SK-N-SH (cell line): Measurements from ENCODE around the gene TEAD1. TPM values are rescaled to one million over a fixed set of nuclear protein-coding genes. Genes with fewer than 3 reads are reported as not detected.

ENCODE experiments used
- CTCF ChIA-PET: fragments of 300-600, 350-600 bp; formaldehyde crosslinking; extraction: SDS; loops from one replicate; lab custom pipeline; 2021; lab: Yijun Ruan, JAX
- POLR2A ChIA-PET: fragments of 350-600 bp; sonication (Branson Sonifier 250); formaldehyde crosslinking; extraction: SDS; loops from one replicate; lab custom pipeline; 2020; ENCODE audit warnings: antibody characterized with exemption, inconsistent platforms; lab: Yijun Ruan, JAX
- DNase-seq: peaks from one replicate; pipeline ENCODE4 v3.0.0; 2012
- H2AFZ ChIP-seq: fragments of 200-600 bp; sonication (generic); 2 replicates; pipeline ENCODE4 v1.8.1; 2016; ENCODE audit warnings: antibody characterized with exemption, mild to moderate bottlenecking, low read depth
- H3F3A ChIP-seq: fragments of 200-600 bp; sonication (generic); replicated peaks from 2 replicates; pipeline ENCODE3; 2016; ENCODE audit warnings: antibody characterized with exemption, mild to moderate bottlenecking; ENCODE audit not compliant: insufficient read depth
- H3K27ac ChIP-seq, 2 experiments: fragments of 200-500 bp in 1 of 2; fragments of 200-600 bp in 1 of 2; sonication (Bioruptor generic) in 1 of 2; sonication (generic), shearing (Covaris generic) in 1 of 2; 2 replicates each; pipeline versions ENCODE4 v1.5.1 to v1.6.1; 2014 to 2016; ENCODE audit warnings: low read depth in 2 of 2, inconsistent platforms in 1 of 2, low read length in 1 of 2, mild to moderate bottlenecking in 1 of 2, mixed read lengths in 1 of 2
- H3K27me3 ChIP-seq: fragments of 200-600 bp; sonication (generic), shearing (Covaris generic); 2 replicates; pipeline ENCODE4 v1.6.1; 2016; ENCODE audit warnings: mixed run types; ENCODE audit not compliant: insufficient read depth
- H3K36me3 ChIP-seq, 2 experiments: fragments of 200-500 bp in 1 of 2; fragments of 200-600 bp in 1 of 2; sonication (Bioruptor generic) in 1 of 2; sonication (generic) in 1 of 2; replicated peaks in 1 of 2; 2 replicates each; pipeline versions ENCODE3 to v1.5.1; 2014 to 2016; ENCODE audit warnings: low read length in 1 of 2, mild to moderate bottlenecking in 1 of 2; ENCODE audit not compliant: insufficient read depth in 2 of 2, control insufficient read depth in 1 of 2
- H3K4me1 ChIP-seq, 2 experiments: fragments of 200-500 bp in 1 of 2; fragments of 200-600 bp in 1 of 2; sonication (Bioruptor generic) in 1 of 2; sonication (generic), shearing (Covaris generic) in 1 of 2; 2 replicates each; pipeline versions ENCODE4 v1.5.1 to v1.6.1; 2014 to 2016; ENCODE audit warnings: low read depth in 1 of 2, low read length in 1 of 2, mixed run types in 1 of 2; ENCODE audit not compliant: insufficient read depth in 2 of 2, control insufficient read depth in 1 of 2
- H3K4me2 ChIP-seq: fragments of 200-600 bp; sonication (generic), shearing (Covaris generic); 2 replicates; pipeline ENCODE4 v1.6.1; 2017; ENCODE audit warnings: mixed run types
- H3K4me3 ChIP-seq, 2 experiments: fragments of 200-500 bp in 1 of 2; fragments of 200-600 bp in 1 of 2; sonication (Bioruptor generic) in 1 of 2; sonication (generic), shearing (Covaris generic) in 1 of 2; 2 replicates each; pipeline versions ENCODE4 v1.5.1 to v1.8.1; 2014 to 2016; ENCODE audit warnings: low read depth in 2 of 2, inconsistent platforms in 1 of 2, low read length in 1 of 2, mild to moderate bottlenecking in 1 of 2, mixed read lengths in 1 of 2, moderate library complexity in 1 of 2
- H3K79me2 ChIP-seq: fragments of 200-600 bp; sonication (generic); 2 replicates; pipeline ENCODE4 v1.8.1; 2017; ENCODE audit warnings: mild to moderate bottlenecking; ENCODE audit not compliant: insufficient read depth
- H3K9ac ChIP-seq: fragments of 200-600 bp; sonication (generic); 2 replicates; pipeline ENCODE4 v1.6.1; 2017; ENCODE audit warnings: mixed run types
- H3K9me2 ChIP-seq: fragments of 200-600 bp; sonication (generic); 2 replicates; pipeline ENCODE4 v1.6.1; 2017; ENCODE audit warnings: mixed run types
- H3K9me3 ChIP-seq: fragments of 200-600 bp; sonication (generic); 2 replicates; pipeline ENCODE4 v1.6.1; 2017; ENCODE audit warnings: mixed run types, mild to moderate bottlenecking, moderate library complexity
- H4K20me1 ChIP-seq: fragments of 200-600 bp; sonication (generic); 2 replicates; pipeline ENCODE4 v1.6.1; 2017; ENCODE audit warnings: mild to moderate bottlenecking, mixed run types; ENCODE audit not compliant: insufficient read depth
- CHD2 ChIP-seq: fragments of 150-350 bp; IDR thresholded peaks from 2 replicates; pipeline ENCODE4 v1.6.1; 2018; ENCODE audit warnings: low read length; ENCODE audit not compliant: partially characterized antibody
- ELF1 ChIP-seq: IDR thresholded peaks from 2 replicates; pipeline ENCODE4 v1.4.0; 2012
- EP300 ChIP-seq, 2 experiments: IDR thresholded peaks; 2 replicates each; pipeline versions ENCODE4 v1.4.0 to v1.6.1; 2012; ENCODE audit warnings: borderline replicate concordance in 1 of 2, low read depth in 1 of 2, low read length in 1 of 2
- EZH2phosphoT487 ChIP-seq: fragments of 200-600 bp; sonication (generic); IDR thresholded peaks from 2 replicates; pipeline ENCODE4 v1.6.1; 2017; ENCODE audit warnings: low read depth, mixed run types, mild to moderate bottlenecking, antibody characterized with exemption, moderate library complexity, borderline replicate concordance
- FOSL2 ChIP-seq: IDR thresholded peaks from 2 replicates; pipeline ENCODE4 v1.4.0; 2012; ENCODE audit warnings: low read depth, mild to moderate bottlenecking, moderate library complexity, borderline replicate concordance
- GABPA ChIP-seq: IDR thresholded peaks from 2 replicates; pipeline ENCODE4 v1.4.0; 2012; ENCODE audit warnings: low read depth, mild to moderate bottlenecking
- GATA2 ChIP-seq: sonication (generic); formaldehyde crosslinking; IDR thresholded peaks from 2 replicates; pipeline ENCODE4 v1.5.0; 2020; ENCODE audit warnings: mild to moderate bottlenecking, missing genetic modification reagents
- MAX ChIP-seq: IDR thresholded peaks from 2 replicates; pipeline ENCODE4 v1.4.0; 2012; ENCODE audit warnings: low read depth
- MXI1 ChIP-seq: IDR thresholded peaks from 2 replicates; pipeline ENCODE4 v1.6.1; 2012; ENCODE audit warnings: mild to moderate bottlenecking, low read depth, low read length, improper control_type of control experiment
- NFIC ChIP-seq: IDR thresholded peaks from 2 replicates; pipeline ENCODE4 v1.4.0; 2012; ENCODE audit warnings: borderline replicate concordance
- POLR2AphosphoS5 ChIP-seq: IDR thresholded peaks from 2 replicates; pipeline ENCODE4 v1.6.1; 2012; ENCODE audit warnings: low read depth, low read length
- RAD21 ChIP-seq: IDR thresholded peaks from 2 replicates; pipeline ENCODE4 v1.6.1; 2012; ENCODE audit warnings: mild to moderate bottlenecking, low read length
- REST ChIP-seq: IDR thresholded peaks from 2 replicates; pipeline ENCODE4 v1.6.1; 2012; ENCODE audit warnings: mild to moderate bottlenecking, low read depth, low read length, moderate library complexity
- RFX5 ChIP-seq: IDR thresholded peaks from 2 replicates; pipeline ENCODE4 v1.6.1; 2012; ENCODE audit warnings: mild to moderate bottlenecking, improper control_type of control experiment, low read length
- RXRA ChIP-seq: IDR thresholded peaks from 2 replicates; pipeline ENCODE4 v1.4.0; 2012; ENCODE audit warnings: low read depth, mild to moderate bottlenecking, borderline replicate concordance
- SIN3A ChIP-seq: IDR thresholded peaks from 2 replicates; pipeline ENCODE4 v1.6.1; 2012; ENCODE audit warnings: low read depth, mild to moderate bottlenecking, low read length, moderate library complexity, borderline replicate concordance
- SMC3 ChIP-seq: IDR thresholded peaks from 2 replicates; pipeline ENCODE4 v1.6.1; 2012; ENCODE audit warnings: low read depth, low read length, improper control_type of control experiment
- TAF1 ChIP-seq: IDR thresholded peaks from 2 replicates; pipeline ENCODE4 v1.6.1; 2012; ENCODE audit warnings: low read depth, mild to moderate bottlenecking, low read length, moderate library complexity, borderline replicate concordance
- TCF12 ChIP-seq: IDR thresholded peaks from 2 replicates; pipeline ENCODE4 v1.4.0; 2012
- TEAD4 ChIP-seq: IDR thresholded peaks from 2 replicates; pipeline ENCODE4 v1.4.0; 2012; ENCODE audit warnings: mild to moderate bottlenecking, borderline replicate concordance; ENCODE audit not compliant: insufficient read depth
- ZBTB33 ChIP-seq: IDR thresholded peaks from 2 replicates; pipeline ENCODE4 v1.4.0; 2012; ENCODE audit warnings: low read depth, borderline replicate concordance
- WGBS: methylation state at CpG from one replicate; pipeline ENCODE4 v1.1.6; 2017; ENCODE audit warnings: low lambda C conversion rate; 5-methylcytosine and 5-hydroxymethylcytosine counted together
- polyA plus RNA-seq, 3 experiments: library from polyadenylated mRNA; depleted of rRNA; stranded (reverse); fragments of >200 nt; gene quantifications; 2 replicates each; pipeline ENCODE4 v1.2.3, GENCODE V29; 2012
- TF ChIP-seq, protein P1 (sequence below): IDR thresholded peaks from 2 replicates; pipeline ENCODE4 v1.4.0; 2012; ENCODE audit warnings: low read depth, borderline replicate concordance
- TF ChIP-seq, protein P2 (sequence below): IDR thresholded peaks from 2 replicates; pipeline ENCODE4; 2012
- TF ChIP-seq, protein P3 (sequence below): fragments of 200-600 bp; sonication (generic); IDR thresholded peaks from 2 replicates; pipeline ENCODE4 v1.6.1; 2017; ENCODE audit warnings: antibody characterized with exemption, mild to moderate bottlenecking, moderate library complexity

TEAD1 gene
- polyA plus RNA-seq, 1 of the 3 experiments (the other 2 are of a cell fraction), result 31.2 TPM

DNA sequence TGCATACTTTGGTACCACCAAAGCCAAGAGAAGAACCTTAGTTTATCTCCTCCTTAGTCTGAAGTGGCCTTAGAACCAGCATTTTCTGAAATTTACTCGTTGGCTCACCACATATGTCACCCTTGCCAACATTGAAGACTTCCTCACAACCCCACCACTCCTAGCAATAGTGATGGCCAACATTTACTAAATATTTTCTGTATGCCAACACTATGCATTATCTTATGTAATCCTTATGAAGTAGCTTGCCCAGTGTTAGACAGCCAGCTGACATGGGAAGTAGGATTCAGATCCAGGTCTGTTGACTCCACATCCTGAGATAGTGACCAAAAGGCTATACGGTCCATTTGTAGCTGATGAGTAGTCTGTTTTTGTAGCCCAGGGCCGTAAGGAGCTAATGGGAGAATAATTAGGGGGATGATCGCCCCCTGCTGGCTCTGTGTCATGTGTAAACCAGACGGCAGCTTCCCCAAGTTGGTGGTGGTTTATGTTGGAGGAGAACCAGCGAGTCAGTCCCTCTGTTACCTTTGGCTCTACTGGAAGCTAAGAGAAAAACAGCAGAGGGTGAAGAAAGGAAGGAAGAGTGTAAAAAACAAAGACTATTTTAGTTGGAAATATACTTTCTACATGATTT is 214.4 kb downstream of the TEAD1 start:
- POLR2A ChIA-PET, result interaction anchor here (1.1 to 1.4 kb wide), 4 partner anchors 47 to 570 kb away, joined by 3 to 5 read pairs (median 3); no protein-coding TSS in a partner anchor
- whole genome bisulfite sequencing, result 32% methylated on average over 6 of the region's 6 CpGs
- no peak overlapping the region for H3K9ac ChIP-seq
- TF ChIP-seq EP300 (IDR thresholded peaks at IDR 0.05; ENCODE audit: borderline replicate concordance in 1 of 2, low read depth in 1 of 2, low read length in 1 of 2) (no peak), FOSL2 (no peak), POLR2AphosphoS5 (no peak), GATA2 (CRISPR knock-in tag) (no peak), MAX (no peak), EZH2phosphoT487 (no peak), NFIC (peak; percentile 8; the same call in 1 of the 2 replicates), RFX5 (no peak), TCF12 (peak; percentile 17; the same call in 1 of the 2 replicates), ZBTB33 (no peak), SMC3 (peak; percentile 88), RAD21 (peak; percentile 90), CHD2 (no peak), RXRA (no peak), REST (no peak), ELF1 (no peak), TEAD4 (no peak), SIN3A (no peak), GABPA (no peak), MXI1 (no peak), TAF1 (0 out of 2 replicates have a peak, but pooled peaks have one; percentile 22)
- TF ChIP-seq, protein P1, sequence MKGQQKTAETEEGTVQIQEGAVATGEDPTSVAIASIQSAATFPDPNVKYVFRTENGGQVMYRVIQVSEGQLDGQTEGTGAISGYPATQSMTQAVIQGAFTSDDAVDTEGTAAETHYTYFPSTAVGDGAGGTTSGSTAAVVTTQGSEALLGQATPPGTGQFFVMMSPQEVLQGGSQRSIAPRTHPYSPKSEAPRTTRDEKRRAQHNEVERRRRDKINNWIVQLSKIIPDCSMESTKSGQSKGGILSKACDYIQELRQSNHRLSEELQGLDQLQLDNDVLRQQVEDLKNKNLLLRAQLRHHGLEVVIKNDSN, result no peak
- TF ChIP-seq, protein P2, sequence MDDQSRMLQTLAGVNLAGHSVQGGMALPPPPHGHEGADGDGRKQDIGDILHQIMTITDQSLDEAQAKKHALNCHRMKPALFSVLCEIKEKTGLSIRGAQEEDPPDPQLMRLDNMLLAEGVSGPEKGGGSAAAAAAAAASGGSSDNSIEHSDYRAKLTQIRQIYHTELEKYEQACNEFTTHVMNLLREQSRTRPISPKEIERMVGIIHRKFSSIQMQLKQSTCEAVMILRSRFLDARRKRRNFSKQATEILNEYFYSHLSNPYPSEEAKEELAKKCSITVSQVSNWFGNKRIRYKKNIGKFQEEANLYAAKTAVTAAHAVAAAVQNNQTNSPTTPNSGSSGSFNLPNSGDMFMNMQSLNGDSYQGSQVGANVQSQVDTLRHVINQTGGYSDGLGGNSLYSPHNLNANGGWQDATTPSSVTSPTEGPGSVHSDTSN, result no peak
- TF ChIP-seq, protein P3, sequence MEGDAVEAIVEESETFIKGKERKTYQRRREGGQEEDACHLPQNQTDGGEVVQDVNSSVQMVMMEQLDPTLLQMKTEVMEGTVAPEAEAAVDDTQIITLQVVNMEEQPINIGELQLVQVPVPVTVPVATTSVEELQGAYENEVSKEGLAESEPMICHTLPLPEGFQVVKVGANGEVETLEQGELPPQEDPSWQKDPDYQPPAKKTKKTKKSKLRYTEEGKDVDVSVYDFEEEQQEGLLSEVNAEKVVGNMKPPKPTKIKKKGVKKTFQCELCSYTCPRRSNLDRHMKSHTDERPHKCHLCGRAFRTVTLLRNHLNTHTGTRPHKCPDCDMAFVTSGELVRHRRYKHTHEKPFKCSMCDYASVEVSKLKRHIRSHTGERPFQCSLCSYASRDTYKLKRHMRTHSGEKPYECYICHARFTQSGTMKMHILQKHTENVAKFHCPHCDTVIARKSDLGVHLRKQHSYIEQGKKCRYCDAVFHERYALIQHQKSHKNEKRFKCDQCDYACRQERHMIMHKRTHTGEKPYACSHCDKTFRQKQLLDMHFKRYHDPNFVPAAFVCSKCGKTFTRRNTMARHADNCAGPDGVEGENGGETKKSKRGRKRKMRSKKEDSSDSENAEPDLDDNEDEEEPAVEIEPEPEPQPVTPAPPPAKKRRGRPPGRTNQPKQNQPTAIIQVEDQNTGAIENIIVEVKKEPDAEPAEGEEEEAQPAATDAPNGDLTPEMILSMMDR, result peak; percentile 88

More for the DNA sequence above, 214.4 kb downstream of the TEAD1 start:
- H3K36me3 ChIP-seq, result peaks cover 33 to 52% of the 10 kb centered on the region in 2 experiments
- H4K20me1 ChIP-seq, result no peaks in the 10 kb centered on the region
- no peaks in the 10 kb centered on the region for H3K9me2 ChIP-seq
- H3K79me2 ChIP-seq, result peaks cover 41% of the 10 kb centered on the region
- no peak overlapping the region for H3K4me3 ChIP-seq
- H3K9me3 ChIP-seq, result no peaks in the 10 kb centered on the region
- CTCF ChIA-PET, result interaction anchor here (0.6 to 7.0 kb wide), 59 partner anchors 9 to 605 kb away, joined by 3 to 95 read pairs (median 4); partner anchors contain the start of gene PARVA
- H3F3A ChIP-seq, result peaks cover 6% of the 10 kb centered on the region
- peak overlapping the region; percentile 23 to 58; a peak in 2 of 4 replicates for H3K27ac ChIP-seq
- peaks cover 16 to 41% of the 10 kb centered on the region in 2 experiments for H3K4me1 ChIP-seq
- no peak overlapping the region for H2AFZ ChIP-seq
- no peaks in the 10 kb centered on the region for H3K27me3 ChIP-seq
- no peak overlapping the region for H3K4me2 ChIP-seq
- peak; percentile 76 for DNase-seq
